OCI-LY3 (cell line): ENCODE results near the gene SLC7A6OS.

Experiments
- EZH2phosphoT487 ChIP-seq: fragments of 200-600 bp; shearing (Covaris generic); IDR thresholded peaks from 2 replicates; pipeline ENCODE4 v1.6.1; 2018; ENCODE audit warnings: antibody characterized with exemption, mixed run types, low read depth
- TF ChIP-seq, protein P1 (sequence below): fragments of 200-600, 300-600 bp; sonication (generic); IDR thresholded peaks from 2 replicates; pipeline ENCODE4 v1.5.1; 2014; ENCODE audit warnings: antibody characterized with exemption, low read length, low read depth

DNA sequence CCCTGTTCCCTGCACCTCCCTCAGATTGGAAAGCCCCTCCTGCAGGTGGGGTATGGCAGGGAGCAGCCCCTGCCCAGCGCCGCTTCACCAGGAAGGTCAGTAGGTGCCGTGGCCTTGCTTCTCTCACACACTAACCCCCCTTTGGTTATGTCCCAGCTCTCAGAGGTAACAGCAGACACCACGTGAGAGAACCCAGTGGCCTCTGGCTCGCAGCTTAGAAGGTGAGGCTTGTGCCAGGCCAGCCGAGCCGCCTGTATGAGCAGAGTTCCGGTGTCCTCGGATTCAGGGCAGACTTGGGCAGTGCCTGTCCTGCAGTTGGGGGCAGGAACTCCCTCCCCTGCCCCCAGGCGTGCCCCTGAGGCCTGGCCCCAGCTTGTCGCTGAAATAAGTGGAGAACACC is 47.2 kb upstream of the SLC7A6OS start:
- TF ChIP-seq, protein P1, sequence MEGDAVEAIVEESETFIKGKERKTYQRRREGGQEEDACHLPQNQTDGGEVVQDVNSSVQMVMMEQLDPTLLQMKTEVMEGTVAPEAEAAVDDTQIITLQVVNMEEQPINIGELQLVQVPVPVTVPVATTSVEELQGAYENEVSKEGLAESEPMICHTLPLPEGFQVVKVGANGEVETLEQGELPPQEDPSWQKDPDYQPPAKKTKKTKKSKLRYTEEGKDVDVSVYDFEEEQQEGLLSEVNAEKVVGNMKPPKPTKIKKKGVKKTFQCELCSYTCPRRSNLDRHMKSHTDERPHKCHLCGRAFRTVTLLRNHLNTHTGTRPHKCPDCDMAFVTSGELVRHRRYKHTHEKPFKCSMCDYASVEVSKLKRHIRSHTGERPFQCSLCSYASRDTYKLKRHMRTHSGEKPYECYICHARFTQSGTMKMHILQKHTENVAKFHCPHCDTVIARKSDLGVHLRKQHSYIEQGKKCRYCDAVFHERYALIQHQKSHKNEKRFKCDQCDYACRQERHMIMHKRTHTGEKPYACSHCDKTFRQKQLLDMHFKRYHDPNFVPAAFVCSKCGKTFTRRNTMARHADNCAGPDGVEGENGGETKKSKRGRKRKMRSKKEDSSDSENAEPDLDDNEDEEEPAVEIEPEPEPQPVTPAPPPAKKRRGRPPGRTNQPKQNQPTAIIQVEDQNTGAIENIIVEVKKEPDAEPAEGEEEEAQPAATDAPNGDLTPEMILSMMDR = no peak
- TF ChIP-seq EZH2phosphoT487 = no peak
